ENCODE data around the gene TTC21A. TPM values are rescaled to one million over a fixed set of nuclear protein-coding genes. Genes with fewer than 3 reads are reported as not detected.

TTC21A gene
- total RNA-seq, 4 donors from 2014 or later, result 2.6 to 9.9 (median 2.9) TPM

DNA sequence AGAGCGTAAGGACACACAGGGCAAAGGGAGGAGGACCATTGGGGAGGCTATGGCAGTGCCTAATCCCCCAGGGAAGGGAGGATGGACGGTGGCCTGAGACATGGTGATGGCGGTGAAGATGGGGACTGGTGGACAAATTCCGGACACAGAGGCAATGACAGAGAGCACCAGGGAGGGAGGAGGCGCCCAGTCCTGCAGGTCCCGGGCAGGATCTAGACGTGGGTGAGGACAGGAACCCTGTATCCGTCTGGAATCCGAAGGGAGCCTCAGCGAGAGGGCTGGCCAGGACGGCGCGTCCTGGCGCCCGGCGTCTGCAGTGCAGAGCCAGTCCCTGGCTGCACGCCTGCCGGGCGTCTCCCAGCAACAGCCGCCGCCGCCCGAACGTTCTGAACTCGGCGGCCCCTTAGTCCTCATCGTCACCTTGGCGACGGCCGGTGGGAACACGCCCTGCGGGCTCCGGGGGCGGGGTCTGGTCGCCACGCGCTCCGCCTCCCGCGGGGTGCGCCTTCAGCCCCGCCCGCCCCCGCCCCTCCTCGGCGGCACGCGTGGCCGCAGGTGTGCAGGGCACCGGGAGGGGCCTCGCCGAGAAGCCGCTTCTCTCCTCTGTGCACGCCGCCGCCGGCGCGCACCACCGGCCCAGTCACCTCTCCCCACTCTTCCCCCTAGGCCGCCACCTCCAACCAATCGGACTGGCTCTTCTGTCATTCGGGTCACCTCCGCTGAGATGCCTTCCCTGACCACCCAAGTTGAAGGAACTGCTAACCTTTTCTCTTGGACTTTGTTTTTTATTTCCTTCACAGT is 73.3 kb downstream of the TTC21A start:
- ATAC-seq (ENCODE audit: low FRiP score), result peak; percentile 78
- no peak for TF ChIP-seq CTCF (IDR thresholded peaks at IDR 0.05)
- DNase-seq (ENCODE audit: low spot score), result peak; percentile 59

GRCh38 chr3:39181408-39182335 is 74.2 kb downstream of the TTC21A start:
- no peak for ATAC-seq (ENCODE audit: low FRiP score)

GRCh38 chr3:39183211-39184080 is 76.0 kb downstream of the TTC21A start:
- TF ChIP-seq CTCF (IDR thresholded peaks at IDR 0.05), result no peak
- ATAC-seq (ENCODE audit: low FRiP score) (no peak), DNase-seq (ENCODE audit: low spot score) (no peak)

More at GRCh38 chr3:39181408-39182335, 74.2 kb downstream of the TTC21A start:
- no peak for DNase-seq (ENCODE audit: low spot score)
- TF ChIP-seq CTCF (IDR thresholded peaks at IDR 0.05), result no peak

DNA sequence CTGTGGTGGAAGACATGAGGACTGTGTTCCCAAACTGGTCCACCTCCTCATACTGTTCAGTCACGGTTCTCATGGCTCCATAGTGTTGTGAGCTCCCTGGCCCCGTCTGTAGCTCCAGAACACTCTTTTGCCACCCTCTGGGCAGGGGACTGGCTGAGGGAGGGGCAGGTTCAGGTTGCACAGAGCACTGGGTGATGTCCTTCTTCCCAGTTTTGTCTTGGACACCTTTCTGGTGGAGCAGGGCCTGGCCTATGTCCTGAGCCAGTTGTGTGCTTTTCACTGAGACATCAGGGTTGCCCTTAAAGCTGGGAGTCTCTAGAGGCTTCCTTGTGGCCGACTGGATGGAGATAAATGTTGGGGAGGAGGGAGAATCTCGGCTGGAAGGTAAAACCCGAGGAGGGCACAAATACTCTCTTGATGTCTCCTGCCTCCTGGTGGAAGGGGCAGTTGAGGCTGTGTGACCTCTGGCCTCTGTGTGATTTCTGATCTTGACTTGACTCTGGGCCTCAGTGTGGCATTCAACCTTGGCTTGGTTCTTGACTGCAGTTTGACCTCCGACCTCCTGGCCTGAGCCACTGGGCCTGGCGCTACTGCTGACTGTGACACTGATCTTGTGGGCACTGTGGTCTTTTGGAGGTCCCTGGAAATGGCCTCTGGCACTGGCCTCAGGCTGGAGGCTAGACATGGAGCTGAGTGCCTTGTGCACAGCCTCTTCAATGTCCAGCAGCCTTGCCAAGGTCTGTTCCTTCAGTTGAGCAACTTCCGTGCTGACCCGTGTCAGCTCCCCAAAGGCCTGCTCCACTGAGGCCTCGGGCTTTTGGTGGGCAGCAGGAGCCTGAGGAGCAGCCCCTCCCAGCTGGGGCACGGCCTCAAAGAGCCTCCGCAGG is 76.8 kb downstream of the TTC21A start:
- DNase-seq (ENCODE audit: low spot score) (no peak), ATAC-seq (ENCODE audit: low FRiP score) (no peak)
- TF ChIP-seq CTCF (IDR thresholded peaks at IDR 0.05), result no peak

GRCh38 chr3:39184968-39185285 is 77.4 kb downstream of the TTC21A start:
- DNase-seq (ENCODE audit: low spot score) (no peak), ATAC-seq (ENCODE audit: low FRiP score) (no peak)
- TF ChIP-seq CTCF (IDR thresholded peaks at IDR 0.05), result no peak
